Esophagus muscularis mucosa (tissue), 3 donors: Measurements from ENCODE around the gene HTRA1.

Experiments used
- CTCF ChIP-seq, 3 experiments: fragments of 200-600 bp in 2 of 3; fragments of 450-650 bp in 1 of 3; sonication (generic) in 2 of 3; IDR thresholded peaks; one replicate each; pipeline ENCODE4 v1.5.1; 2017 to 2019; ENCODE audit warnings: antibody characterized with exemption in 3 of 3, mild to moderate bottlenecking in 2 of 3, moderate library complexity in 1 of 3
- POLR2A ChIP-seq: fragments of 450-650 bp; IDR thresholded peaks from one replicate; pipeline ENCODE4 v1.6.1; 2017; ENCODE audit warnings: antibody characterized with exemption, moderate library complexity, mild to moderate bottlenecking, low read depth
- POLR2AphosphoS5 ChIP-seq, 2 donors: sonication (generic); formaldehyde crosslinking; IDR thresholded peaks; one replicate each; pipeline ENCODE4 v1.6.1; 2017; ENCODE audit warnings: antibody characterized with exemption in 2 of 2

GRCh38 chr10:122445469-122445868, 15.9 kb upstream of the HTRA1 start:
- TF ChIP-seq CTCF (IDR thresholded peaks at IDR 0.05): no peak
- TF ChIP-seq POLR2A: no peak
- TF ChIP-seq POLR2AphosphoS5 (IDR thresholded peaks at IDR 0.05): no peak
